Measurements from ENCODE around the gene FOXO3. TPM values are rescaled to one million over a fixed set of nuclear protein-coding genes. Genes with fewer than 3 reads are reported as not detected.

Gene FOXO3
- total RNA-seq, 4 donors from 2014 or later, result 111 to 293 (median 183) TPM

DNA sequence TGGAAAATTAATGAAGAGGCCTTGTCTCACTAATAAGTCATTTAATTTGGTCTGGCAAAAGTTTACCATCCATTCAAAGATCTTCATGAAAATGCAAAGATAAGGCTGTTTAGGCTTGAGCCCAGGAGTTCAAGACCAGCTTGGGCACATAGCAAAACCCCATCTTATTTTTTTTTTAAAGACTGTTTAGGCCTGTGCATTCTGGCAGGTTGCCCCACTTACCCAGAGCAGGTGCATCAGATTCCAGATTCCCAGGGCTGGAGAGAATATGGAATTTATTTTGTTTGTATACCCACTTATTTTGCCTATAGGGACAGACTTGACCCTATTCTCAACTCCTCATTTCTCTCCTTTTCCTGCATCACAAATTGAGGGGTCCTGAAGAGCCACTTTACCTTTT lies 5.7 kb downstream of the FOXO3 start:
- intact Hi-C loops (cut with DNase I; ENCODE audit: low total_unique reads), result loop anchor here (2.0 kb wide), 1 partner anchor 14 kb away; no protein-coding TSS in a partner anchor
- Histone ChIP-seq H3K27me3 (no peaks in the 10 kb centered on the region), H3K36me3 (peaks cover 0 to 58% of the 10 kb centered on the region in 2 donors), H3K4me1 (peaks cover 73 to 74% of the 10 kb centered on the region in 2 donors), H3K27ac (peak overlapping the region; percentile 95 to 100 (median 100)), H3K9me3 (no peaks in the 10 kb centered on the region), H3K4me3 (peak overlapping the region; percentile 1 to 99 (median 91))
- DNase-seq (no peak), ATAC-seq (no peak)
- in situ Hi-C loops (cut with MboI; ENCODE audit: low sequenced_read_pairs in 4 of 4), result loop anchor here in 1 of 4 donors (25.0 kb wide), 1 partner anchor 96 kb away; no protein-coding TSS in a partner anchor
- TF ChIP-seq, protein P1, sequence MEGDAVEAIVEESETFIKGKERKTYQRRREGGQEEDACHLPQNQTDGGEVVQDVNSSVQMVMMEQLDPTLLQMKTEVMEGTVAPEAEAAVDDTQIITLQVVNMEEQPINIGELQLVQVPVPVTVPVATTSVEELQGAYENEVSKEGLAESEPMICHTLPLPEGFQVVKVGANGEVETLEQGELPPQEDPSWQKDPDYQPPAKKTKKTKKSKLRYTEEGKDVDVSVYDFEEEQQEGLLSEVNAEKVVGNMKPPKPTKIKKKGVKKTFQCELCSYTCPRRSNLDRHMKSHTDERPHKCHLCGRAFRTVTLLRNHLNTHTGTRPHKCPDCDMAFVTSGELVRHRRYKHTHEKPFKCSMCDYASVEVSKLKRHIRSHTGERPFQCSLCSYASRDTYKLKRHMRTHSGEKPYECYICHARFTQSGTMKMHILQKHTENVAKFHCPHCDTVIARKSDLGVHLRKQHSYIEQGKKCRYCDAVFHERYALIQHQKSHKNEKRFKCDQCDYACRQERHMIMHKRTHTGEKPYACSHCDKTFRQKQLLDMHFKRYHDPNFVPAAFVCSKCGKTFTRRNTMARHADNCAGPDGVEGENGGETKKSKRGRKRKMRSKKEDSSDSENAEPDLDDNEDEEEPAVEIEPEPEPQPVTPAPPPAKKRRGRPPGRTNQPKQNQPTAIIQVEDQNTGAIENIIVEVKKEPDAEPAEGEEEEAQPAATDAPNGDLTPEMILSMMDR (IDR thresholded peaks at IDR 0.05 in 4 of 5, conservative IDR thresholded peaks at IDR 0.05 in 1 of 5), result no peak
- no peak for TF ChIP-seq POLR2A (IDR thresholded peaks at IDR 0.05)

DNA sequence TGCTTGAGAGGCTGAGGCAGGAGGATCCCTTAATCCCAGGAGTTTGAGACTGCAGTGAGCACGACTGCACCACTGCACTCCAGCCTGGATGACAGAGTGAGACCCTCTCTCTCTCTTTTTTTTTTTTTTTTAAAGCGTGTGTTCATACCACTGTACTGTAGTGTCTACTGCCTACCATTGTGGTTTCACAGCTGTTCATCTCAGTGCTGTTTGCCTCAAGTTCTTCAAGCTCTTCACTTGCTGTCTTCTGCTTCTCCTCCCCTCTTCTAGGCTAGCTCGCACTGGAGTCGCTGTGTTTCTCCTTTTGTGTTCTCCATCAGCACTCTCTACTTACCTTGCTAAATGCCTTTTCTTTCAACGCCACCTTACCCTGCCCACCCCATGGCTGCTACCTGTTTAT lies 7.4 kb downstream of the FOXO3 start:
- H3K36me3 ChIP-seq, result peaks cover 0 to 63% of the 10 kb centered on the region in 2 donors
- intact Hi-C loops (cut with DNase I; ENCODE audit: low total_unique reads) (no loop called here), in situ Hi-C loops (cut with MboI; ENCODE audit: low sequenced_read_pairs in 4 of 4) (loop anchor here in 1 of 4 donors (25.0 kb wide), 1 partner anchor 94 kb away; no protein-coding TSS in a partner anchor)
- peak overlapping the region; percentile 35 to 100 (median 66) for H3K27ac ChIP-seq
- no peak for TF ChIP-seq POLR2A (IDR thresholded peaks at IDR 0.05)
- TF ChIP-seq, protein P1 (IDR thresholded peaks at IDR 0.05 in 4 of 5, conservative IDR thresholded peaks at IDR 0.05 in 1 of 5), result no peak
- no peaks in the 10 kb centered on the region for H3K27me3 ChIP-seq
- DNase-seq (no peak), ATAC-seq (no peak)
- H3K4me1 ChIP-seq, result peaks cover 77 to 83% of the 10 kb centered on the region in 2 donors
- no peaks in the 10 kb centered on the region for H3K9me3 ChIP-seq
- H3K4me3 ChIP-seq, result no peak overlapping the region

DNA sequence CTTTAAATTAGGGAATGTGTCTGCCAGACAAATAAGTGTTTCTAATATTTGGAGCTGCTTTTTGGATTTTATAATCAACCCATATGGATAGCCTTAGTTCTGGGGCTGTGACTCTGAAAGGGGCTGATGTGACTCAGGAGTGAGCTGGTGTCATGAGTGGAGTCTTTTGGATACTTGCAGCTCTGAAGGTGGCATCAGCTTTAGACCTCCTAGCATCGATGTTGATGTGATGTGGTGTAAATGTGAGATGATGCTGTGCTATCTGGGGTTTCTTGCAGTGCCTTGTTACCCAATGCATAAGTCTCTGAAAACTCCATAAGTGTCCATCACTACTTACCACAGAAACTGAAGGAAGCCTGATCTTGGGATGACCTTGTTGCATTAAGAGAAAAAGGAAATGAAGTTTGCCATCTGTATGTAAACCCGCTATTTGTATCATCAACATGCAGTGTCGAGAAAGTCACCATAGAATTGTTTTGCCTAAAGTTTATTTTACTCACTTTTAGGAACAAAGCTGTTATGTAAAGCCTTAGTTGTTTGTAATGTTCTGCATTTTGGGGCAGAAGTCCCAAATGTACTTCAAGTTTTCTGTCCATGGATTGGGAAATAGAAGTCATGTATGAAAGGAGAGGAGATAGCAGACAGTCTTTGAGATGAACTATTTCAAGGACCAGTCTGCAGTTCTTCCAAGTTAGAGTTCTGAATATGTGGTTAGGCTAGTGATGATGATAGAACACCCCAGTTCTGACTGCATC lies 8.0 kb downstream of the FOXO3 start:
- no peak for DNase-seq
- Histone ChIP-seq H3K4me3 (no peak overlapping the region), H3K9me3 (no peaks in the 10 kb centered on the region), H3K27ac (peak overlapping the region; percentile 35 to 100 (median 66)), H3K4me1 (peaks cover 82 to 87% of the 10 kb centered on the region in 2 donors), H3K27me3 (no peaks in the 10 kb centered on the region), H3K36me3 (peaks cover 0 to 63% of the 10 kb centered on the region in 2 donors)
- in situ Hi-C loops (cut with MboI; ENCODE audit: low sequenced_read_pairs in 4 of 4) (loop anchor here in 1 of 4 donors (25.0 kb wide), 1 partner anchor 94 kb away; no protein-coding TSS in a partner anchor), intact Hi-C loops (cut with DNase I; ENCODE audit: low total_unique reads) (no loop called here)
- ATAC-seq, result no peak
- no peak for TF ChIP-seq POLR2A (IDR thresholded peaks at IDR 0.05)
- TF ChIP-seq, protein P1 (IDR thresholded peaks at IDR 0.05 in 4 of 5, conservative IDR thresholded peaks at IDR 0.05 in 1 of 5), result no peak

DNA sequence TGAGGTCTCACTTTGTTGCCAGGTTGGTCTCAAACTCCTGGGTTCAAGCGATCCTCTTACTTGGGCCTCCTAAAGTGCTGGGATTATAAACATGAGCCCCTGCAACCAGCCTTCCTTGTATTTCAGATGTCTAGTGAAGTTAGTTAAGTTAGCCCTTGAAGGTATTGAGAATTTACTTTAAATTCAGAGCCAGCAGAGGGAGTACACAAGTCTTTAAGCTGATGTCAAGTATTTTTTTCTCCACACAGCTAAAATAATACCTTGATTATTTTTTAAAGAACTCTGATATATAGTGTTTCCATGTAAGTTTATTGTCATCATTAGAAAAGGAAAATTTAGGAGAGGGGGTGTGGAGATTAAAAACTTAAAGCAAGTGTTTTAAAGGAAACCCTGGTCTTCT lies 9.8 kb downstream of the FOXO3 start:
- H3K4me1 ChIP-seq, result peaks cover 79 to 87% of the 10 kb centered on the region in 2 donors
- in situ Hi-C loops (cut with MboI; ENCODE audit: low sequenced_read_pairs in 4 of 4), result loop anchor here in 1 of 4 donors (25.0 kb wide), 1 partner anchor 92 kb away; no protein-coding TSS in a partner anchor
- DNase-seq, result no peak
- intact Hi-C loops (cut with DNase I; ENCODE audit: low total_unique reads), result no loop called here
- peaks cover 0 to 63% of the 10 kb centered on the region in 2 donors for H3K36me3 ChIP-seq
- no peaks in the 10 kb centered on the region for H3K9me3 ChIP-seq
- no peaks in the 10 kb centered on the region for H3K27me3 ChIP-seq
- H3K27ac ChIP-seq, result peak overlapping the region; percentile 6 to 47 (median 44)
- TF ChIP-seq, protein P1 (IDR thresholded peaks at IDR 0.05 in 4 of 5, conservative IDR thresholded peaks at IDR 0.05 in 1 of 5), result no peak
- TF ChIP-seq POLR2A (IDR thresholded peaks at IDR 0.05), result no peak
- no peak overlapping the region for H3K4me3 ChIP-seq
- ATAC-seq, result no peak

All from gastrocnemius medialis (tissue), 4 donors.